NCI-H1092 (cell line): ENCODE data around the gene ATP2B2.

Experiments
- DNase-seq: peaks from one replicate; lab custom pipeline; 2025; lab: John Stamatoyannopoulos, UW

Gene ATP2B2

GRCh38 chr3:10469441-10470119, 35.8 kb downstream of the ATP2B2 start:
- DNase-seq = no peak

DNA sequence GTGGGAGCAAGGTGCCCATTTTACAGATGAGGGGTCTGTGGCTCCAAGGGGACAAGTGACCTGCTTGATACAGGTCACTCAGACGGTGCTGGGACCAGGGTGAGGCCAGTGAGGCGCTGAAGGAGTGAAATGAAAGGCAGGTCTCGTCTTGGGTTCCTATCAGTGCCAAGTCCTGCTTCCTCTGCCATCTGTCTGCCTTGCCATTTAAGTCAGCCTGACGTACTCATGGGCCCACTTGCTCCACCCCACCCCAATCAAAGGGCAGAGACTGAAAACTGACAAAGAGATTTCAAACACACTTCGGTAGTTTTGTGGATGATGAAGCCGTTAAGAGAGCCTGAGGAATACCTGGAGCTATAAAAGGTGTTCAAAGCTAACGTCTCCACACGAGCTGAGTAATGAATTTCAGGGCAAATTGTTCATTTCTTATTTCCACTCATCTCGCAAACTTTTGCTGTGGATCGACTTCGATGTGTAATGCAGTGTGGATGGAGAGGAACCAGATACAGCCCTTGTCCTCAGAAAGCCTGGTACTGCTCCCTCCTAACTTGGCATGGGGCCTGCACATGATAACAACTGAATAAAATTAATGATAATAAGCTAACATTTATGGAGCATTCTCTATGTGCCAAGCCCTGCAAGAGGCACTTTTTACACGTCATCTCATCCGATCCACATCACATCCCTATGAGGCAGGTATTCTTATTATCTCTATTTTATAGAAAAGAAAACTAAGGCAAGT, 36.6 kb downstream of the ATP2B2 start:
- no peak for DNase-seq

- DNase-seq = peak; percentile 73
Observed at GRCh38 chr3:10467904-10468612, 37.3 kb downstream of the ATP2B2 start.

GRCh38 chr3:10467204-10467603, 38.2 kb downstream of the ATP2B2 start:
- DNase-seq = no peak

DNA sequence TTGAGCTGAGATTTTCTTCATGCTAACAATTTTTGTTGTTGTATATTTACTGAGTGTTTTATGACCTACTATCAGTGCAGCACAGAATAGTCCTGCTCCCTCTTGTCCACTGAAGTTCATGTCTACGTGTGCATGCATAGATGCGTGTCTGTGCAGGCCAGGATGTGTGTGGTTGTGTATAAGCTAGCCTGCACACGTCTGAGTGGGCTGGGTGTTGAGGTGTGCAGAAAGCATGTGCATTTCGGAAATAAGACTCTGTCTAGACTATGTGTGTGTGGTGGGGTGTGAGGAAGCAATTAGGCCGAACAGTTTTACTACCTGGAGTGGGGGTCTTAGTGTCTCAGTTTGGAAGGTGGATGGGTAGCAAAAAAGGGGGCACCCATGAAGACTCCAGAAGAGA, 39.2 kb downstream of the ATP2B2 start:
- no peak for DNase-seq

GRCh38 chr3:10465161-10465560, 40.2 kb downstream of the ATP2B2 start:
- no peak for DNase-seq

DNA sequence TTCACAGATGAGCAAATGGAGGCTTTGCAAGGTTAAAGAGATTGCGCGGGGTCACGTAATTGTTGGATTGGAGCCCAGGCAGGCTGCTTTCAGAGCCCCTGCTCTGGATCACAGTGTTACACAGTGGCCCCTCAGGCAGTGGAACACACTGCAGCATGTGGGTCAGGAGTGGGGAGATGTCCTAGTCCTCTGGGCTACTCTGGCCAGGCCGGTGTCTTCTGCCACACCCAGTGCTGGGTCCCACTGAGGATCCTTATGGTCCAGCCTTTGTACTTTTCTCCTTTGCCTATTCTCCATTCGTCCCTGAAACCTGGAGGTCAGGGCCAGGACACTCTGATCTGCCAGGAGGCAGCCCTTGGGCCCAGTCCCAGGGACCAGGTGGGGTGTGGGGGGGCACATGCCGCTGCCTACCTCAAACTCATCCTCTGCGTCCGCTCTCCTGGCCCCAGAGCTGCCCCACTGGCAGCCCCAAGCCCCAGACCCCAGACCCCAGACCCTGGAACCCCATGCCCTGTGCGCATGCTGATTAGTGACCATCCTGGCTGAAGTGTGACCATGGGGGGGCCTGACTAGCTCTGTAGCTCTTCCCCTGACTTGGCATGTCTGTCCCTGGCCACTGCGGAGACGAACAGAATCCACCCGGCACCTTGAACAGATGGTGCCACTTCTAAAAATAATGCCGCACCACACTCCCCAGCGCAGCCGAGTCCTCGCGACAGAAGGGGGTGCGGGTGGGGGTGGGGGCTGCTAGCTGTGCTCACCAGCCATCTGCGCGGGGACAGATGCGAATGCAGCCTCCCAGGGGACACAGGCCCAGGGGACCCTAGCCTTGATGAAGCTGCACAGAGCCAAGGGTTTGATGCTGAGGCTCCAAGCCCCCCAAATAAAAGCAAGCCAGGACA, 41.6 kb downstream of the ATP2B2 start:
- no peak for DNase-seq

GRCh38 chr3:10462641-10463532, 42.5 kb downstream of the ATP2B2 start:
- DNase-seq = no peak

DNA sequence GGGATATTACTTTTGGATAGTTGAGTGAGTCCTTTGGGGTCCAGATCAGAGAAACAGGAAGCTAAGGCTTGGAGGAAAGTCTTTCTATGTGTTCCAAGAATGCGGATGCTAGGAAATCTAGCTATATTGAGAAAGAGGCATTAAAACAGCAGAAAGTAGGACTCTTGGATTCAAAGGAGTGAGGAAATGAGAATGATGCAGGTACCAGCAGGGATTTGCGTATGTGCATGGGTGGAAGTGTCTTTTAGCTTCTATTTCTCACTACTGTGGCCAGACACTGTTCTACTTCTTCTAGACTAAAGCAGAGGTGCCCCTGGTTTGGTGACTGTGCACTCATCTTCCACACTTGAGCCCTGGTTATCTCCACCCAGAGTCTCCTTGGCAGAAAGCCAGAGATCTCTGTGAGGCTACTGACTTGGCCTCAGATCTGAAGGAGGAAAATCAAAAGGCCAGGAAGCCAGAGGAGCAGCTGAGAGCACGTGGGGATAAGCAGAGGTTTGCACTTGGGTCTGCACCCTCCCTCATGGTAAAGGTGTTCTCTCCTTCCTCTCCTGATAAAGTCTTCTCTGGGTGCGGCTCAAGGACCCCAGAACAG, 44.3 kb downstream of the ATP2B2 start:
- no peak for DNase-seq

DNA sequence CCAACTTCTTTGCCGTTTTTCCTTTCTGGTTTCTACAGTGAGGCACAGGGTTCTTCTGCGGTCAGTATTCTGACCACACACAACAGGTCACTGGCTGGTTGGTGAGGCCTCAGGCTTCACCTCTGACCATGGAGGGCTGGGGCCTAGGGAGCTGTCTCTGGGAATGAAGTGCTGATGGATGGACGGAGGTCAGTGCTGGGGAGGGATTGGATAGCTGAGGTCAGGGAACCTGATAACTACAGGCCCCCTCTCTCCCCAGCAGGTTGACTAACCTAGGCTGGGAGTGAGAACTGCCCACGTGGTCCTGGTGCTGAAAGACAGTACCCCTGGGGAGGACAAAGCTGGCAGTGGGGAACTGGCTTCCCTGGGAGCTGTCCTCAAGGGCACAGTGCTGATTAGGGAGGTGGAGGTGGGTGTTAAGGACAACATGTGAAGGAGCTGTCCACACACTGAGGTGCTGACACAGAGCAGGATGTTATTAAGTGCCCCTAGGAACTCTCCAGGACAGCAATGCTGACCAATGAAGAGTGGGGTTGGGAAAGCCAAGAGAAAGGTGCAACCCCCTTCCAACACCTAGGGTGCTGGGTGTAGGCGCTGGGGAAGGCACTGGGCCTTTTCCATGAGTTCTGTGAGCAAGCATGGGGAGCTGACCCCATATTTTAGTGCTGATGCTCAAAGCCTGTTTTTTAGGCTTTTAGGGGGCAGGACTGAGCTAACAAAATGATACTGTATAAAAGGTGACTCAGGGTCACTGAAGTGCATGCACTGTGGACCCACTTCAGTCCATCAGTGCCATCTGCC, 45.2 kb downstream of the ATP2B2 start:
- no peak for DNase-seq

DNA sequence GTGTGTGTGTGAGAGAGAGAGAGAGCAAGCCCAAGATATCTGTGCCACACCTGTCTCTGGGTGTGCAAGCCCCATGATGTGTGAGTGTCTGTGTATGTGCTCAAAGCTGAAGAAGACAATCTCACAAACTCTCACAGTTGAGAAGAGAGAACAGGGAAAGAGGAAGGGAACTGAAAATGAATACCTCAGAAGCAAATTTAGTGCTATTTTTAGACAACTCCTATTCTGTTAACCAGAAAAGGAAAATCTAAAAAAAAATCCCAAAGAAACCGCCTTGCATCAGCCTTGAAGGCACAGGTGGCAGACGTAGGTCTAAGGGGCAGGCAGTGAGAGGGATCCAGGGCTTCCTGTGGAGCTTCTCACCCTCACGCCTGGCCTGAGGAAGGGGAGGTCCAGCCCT, 47.8 kb downstream of the ATP2B2 start:
- DNase-seq = no peak

- no peak for DNase-seq
Observed at GRCh38 chr3:10456981-10457380, 48.4 kb downstream of the ATP2B2 start.

DNA sequence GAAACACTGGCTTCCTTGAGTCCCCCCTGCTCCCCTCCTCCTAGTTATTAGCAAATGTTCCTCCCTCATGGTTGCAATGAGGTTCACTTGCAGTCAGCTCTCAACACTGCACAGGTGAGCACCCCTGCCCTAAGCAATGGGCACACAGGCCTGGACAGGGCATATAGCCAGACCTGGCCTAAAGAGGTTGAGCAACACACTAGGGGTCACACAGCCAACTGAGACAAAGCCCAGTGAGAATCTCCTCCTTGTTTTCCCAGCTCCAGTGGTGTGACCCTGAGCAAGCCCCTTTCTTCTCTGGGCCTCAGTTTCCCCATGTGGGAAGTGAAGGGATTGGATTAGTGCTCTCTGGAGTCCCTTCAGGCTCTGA, 49.9 kb downstream of the ATP2B2 start:
- no peak for DNase-seq

DNA sequence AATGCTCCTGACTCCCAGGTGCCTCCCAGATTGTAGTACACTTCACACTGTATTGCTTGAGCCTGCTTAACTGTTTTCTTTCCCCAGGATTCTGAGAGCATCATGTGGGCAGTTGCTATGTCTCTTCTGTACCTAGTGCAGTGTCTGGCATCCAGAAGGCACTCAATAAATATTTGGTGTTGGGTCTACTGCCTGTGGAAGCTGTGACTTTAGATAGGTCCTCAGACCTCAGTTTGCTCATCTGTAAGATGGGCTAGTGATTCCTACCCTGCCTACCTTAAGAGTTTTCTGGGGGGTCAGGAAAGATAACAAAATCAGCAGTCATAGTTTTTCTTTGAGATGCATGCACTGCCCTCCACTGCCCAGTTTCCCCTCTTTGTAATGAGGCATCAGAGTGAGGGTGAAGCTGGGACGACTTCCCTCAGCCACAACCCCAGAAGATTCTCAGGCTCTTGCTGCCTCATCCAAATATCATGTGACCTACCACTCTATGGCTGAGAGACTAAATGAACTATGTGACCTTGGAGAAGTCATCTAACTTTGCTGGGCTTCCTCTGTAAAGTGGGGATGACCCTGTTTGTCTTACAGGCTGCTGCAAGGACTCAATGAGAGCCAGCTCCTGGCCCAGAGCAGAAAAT, 50.4 kb downstream of the ATP2B2 start:
- DNase-seq = no peak

DNA sequence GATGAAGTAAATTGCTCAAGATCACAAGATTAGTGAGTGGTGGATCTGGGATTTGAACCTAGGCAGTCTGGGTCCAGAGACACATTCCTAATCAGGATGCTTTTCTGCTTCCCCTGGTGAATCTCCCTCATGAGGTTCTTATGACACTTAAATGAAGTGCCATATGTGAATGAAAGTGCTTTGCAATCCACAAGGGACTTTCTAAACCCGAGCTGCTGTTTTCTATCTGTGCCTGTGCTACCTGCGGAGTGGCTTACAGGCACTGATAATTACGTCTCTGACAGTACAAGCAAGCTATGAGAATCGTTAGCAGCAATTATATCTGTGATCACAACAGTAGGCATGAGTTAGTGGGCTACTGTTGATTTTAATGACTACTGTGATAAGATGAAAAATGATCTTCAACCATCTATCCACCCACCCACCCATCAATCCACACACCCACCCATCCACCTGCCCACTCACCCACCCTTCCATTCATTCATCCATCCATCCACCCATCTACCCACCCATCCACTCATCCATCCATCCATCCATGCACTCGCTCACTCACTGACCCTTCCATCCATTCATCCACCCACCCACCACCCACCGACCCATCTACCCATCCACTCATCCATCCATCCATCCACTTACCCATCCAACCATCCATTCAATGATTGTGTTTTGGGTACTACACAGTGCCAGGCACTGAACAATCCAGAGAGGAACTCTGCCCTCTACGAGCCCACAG, 51.8 kb downstream of the ATP2B2 start:
- DNase-seq = no peak

DNA sequence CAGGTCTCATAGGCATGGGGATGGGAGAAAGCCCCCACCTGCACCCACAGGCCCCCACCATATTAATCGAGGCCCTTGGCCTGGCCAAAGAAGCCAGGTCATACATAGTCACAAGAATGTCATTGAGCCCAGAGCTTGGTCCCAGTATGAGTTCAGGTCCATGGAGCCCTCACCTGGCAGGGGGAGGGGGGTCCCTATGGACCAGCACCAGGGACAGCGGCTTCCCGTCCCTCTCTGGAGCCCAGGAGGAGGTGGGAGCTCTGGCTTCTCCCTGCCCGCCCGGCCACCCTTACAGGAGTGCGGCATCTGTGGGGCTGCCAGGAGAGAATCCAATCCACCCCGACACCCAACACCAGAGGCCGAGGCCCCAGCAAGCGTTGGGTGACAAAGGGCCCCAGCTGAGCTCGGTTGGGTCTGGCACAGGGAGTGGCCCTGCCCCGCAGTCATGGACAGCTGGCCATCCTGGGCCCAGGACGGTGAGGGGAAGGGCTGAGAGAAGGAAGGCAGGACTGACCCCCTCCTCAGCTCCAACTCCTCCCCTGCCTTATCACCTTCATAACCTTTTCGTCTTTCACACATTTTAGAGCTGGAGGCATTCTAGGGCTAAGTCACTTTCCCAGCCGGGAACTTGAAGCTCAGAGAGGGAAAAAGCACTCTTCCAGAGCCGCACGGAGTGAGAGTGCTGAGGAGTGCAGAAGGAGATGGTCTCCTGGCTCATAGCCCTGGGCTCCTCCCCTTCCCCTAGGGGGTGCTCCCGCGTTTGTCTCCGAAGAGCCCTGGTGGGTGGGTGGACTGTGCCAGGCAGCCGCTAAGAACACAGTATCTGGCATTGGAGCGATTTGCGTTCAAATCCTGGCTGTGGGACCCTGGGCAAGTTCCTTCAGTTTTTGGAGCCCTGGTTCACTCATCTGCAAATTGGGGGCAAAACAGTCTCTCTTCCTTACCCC, 54.6 kb downstream of the ATP2B2 start:
- DNase-seq = no peak

DNA sequence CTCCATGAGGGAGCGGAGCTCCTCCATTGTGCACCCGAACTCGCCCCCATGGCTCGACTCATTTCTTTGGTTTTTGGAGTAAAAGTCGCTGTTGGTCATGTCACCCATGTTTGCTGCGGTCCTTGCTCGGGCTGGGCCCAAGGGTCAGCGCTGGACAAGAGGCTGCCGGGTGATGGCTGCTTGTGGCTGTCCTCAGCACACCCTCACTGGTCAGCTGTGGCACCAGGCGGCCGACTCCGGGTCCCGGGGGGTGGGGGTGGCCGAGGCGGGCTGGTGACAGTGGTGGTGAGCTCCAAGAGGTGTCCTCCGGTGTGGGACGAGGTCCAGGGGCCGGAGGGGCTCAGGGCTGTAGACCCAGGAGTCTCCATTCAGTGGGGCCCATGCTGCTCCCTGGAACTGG, 56.0 kb downstream of the ATP2B2 start:
- DNase-seq = no peak

- no peak for DNase-seq
Observed at GRCh38 chr3:10448544-10448943, 56.8 kb downstream of the ATP2B2 start.
